GM19035 (cell line): ENCODE results near the gene UGT1A3.

Experiments used
- ATAC-seq: cut with Tn5 transposase; IDR thresholded peaks from one replicate; pipeline ENCODE4 v1.9.1; 2021; ENCODE audit not compliant: unreplicated experiment

UGT1A3 gene

DNA sequence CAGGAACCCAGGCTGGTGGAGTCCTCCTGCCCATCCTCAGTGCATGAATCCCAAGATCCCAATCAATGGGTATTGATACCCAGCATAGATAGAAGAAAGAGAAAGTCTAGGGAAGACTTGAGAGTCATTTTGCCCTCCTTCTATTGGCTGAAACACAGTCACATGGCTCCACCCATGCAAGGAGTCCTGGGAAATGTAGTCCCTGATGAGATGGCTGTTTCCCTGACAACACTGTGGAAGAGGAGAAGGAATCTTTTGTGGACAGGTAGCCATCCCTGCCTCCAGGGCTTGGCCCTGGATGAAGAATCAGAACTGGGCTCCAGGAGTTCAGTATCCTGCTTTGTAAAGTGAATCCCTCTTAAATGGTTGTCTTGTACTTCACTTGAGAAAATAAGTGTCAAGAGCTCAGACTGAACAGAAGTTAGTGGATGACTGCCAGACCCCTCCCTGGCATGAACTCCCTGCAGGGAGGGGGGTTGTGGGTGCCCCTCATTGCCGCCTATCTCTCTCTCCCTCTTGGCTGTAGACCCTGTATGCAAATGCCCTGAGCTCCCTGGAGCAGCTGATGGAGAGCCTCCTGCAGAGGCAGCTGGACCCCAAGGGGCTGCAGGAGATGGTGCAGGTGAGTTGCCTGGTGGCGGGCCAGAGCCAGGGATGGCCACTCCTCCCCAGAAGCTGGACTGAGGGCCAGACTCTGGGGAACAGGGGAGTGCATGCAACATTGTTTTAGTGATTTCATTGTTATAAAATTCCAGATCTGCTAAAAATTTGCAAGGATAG, 85.4 kb downstream of the UGT1A3 start:
- no peak for ATAC-seq

DNA sequence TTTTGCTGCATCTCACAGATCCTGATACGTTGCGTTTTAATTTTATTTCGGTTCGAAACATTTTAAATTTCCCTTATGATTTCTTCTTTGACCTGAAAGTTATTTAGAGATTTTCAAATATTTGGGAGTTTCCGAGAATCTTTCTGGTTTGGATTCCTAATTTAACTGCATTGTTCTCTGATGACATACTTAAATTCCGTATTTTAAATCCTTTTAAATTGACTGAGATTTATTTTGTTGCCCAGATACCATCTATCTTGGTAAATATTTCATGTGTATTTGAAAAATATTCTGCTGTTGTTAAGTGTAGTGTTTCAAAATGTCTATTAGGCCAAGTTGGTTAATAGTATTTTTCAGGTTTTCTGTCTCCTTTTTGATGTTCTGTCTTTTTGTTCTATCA, 87.0 kb downstream of the UGT1A3 start:
- ATAC-seq = no peak

DNA sequence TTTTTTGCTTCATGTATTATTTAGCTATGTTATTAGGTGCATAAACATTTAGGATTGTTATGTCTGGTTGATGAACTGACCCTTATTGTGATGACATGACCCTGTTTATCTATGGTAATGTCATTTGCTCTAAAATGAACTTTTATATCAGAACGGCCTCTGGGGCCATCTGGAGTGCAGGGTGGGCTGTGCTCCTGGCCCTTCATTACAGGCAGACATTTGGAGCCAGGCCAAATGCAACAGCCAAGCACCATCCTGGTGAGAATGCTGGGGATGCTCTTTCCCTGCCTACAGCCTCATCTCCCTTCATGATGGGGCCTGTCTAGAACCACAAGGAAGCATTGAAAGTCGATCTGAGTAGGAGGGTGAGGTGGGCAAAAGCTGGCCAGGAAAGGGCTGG, 87.5 kb downstream of the UGT1A3 start:
- no peak for ATAC-seq

DNA sequence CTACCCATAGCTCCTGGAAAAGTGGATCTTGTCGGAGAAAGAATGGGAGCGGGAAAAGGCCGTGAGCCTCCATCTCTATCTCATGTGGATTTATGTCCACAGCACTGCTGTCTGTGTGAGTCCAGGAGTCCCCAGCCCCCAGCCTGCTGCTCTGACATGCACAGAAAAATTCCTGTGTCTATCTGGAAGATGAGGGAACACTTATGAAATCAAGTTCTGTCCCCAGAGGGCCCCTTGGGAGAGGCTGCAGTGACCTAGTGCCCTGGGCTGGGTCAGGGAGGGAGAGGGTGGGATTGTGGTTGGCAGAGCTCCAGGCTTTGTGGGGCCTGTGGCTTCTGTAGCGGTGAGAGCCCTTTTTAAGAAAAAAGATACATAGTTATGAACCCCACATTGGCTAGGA, 87.9 kb downstream of the UGT1A3 start:
- no peak for ATAC-seq

DNA sequence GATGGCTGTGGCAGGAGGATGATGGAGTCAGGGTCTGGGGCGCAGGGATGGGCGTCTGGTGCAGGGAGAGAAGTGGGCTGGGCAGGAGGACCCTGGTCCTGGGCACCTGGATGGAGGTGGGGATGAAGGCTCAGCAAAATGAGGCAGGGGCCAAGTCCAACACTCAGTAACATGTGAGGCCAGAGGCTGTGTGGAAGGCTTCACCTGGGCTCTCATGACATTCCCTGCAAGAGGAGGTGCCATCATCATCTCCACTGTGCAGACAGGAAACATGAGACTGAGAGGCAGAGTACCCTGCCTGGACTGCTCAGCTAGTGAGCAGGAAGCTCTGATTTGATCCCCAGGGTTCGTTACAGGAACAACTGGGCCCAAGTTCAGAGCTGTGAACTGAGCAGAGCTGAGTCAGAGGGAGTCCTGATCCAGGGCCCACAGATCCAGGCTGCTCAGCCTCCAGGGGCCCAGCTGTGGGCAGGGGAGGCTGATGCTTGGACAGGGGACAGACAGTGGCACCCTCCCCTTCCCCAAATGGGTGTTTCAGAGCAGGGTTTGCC, 88.6 kb downstream of the UGT1A3 start:
- no peak for ATAC-seq

DNA sequence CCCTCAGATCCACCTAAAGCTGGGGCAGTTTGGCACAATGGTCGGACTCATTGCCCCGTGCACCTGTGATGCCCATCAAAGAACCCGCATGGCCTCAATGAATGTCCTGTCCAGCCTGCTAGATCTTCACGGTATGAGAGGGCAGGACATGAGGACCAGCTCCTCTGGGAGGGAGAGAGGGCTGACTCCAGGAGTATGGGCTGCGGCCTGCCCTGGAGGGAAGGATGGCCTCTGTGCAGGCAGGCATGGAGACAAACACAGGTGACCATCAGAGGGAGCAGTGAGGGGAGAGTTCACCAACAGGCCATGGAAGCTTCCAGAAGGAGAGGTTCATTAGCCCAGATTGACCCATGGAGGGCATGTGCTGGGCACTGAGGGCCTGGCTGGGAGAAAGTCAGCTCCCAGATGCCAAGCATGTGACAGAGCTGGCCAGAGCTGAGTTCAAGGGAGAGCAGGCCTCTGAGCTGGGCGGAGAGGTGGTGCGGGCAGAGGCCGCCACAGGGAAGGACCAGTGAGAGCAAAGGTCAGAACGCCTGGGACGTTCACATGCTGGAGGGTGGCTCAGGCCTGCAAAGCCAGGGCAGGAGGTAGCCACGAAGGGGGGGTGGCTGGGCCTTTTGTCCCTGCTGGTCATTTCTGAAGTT, 89.3 kb downstream of the UGT1A3 start:
- no peak for ATAC-seq

DNA sequence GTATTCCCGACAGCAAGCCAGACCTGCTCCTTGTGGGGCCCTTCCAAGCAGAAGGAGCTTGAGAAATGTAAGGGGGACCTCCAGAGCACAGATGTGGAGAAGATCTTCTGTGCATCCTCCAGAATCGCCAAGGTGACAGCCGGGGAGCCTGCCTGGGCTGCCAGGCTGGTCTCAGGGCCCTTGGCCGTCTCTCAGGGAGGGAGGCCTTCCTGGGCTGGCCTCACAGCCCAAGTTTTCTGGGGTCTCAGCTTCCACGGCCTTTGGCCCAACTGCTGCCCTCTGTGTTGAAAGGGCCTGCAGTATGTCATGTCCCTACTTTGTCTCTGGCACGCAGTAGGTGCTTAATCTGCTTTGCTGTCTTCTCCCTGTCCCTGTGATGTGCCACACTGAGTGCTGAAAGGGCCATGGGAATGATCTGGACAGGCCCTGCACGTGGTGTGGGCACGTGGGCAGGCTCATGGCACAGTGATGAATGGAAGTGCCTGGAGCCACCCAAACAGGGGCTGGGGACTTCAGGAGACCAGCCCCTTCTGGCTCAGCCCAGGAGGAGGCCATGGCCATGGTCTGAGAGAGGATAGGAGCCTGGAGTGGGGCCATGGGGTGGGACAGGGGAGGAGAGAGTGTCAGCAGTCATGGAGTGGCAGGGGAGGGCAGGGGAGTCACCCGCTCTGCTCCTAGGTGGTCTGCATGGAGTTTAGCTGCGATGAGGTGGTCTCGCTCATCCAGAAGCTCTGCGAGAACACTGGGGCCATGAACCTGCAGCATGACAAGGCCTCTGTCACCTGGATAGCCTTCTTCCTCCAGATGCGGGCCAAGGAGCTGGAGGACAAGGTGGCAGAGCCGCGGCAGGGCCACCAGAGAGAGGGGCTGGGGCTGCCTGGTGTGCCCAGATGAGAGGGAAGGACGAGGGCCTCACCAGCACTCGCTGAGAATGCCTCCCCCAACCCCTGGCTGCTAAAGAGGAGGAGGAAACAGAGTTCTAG, 90.1 kb downstream of the UGT1A3 start:
- ATAC-seq = no peak

DNA sequence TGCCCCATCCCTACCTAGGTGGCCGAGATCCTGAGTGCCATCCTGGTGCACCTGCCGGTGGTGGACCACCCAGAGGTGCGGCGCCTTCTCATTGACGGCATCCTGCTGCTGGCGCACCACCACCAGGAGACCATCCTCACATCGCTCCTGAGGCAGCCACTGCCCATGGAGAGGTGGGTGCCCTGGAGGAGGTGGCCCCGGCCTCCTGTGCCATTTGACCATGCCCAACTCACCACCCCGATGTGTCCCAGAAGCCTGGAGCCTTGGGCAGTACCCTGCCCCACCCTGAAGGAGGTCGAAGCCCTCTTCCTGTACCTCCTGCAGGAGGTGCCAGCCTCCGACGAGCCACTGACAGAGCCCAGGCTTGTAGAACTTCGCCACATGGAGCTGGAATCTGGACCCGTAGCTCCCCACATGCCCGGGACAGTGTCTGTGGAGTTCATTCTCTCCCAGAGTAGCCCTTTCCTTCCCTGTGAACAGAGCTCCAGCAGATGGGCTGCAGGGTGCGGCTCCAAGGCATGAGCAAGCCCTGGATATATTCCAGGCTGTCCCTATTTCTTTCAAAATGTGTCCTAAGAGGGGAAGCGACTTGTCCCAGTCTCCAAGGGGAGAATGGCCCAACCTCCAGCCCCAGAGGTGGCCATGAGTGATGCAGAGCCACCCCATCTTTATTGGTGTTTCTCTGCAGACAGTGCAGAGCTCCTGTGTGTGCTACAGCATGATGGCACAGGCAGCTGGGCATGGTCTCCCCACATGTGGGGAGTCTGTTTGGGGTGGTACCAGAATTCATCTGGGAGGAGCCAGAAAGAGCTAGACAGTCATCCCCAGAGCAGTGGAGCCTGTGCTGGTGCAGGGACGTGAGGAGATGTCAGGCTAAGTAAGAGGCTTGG, 91.3 kb downstream of the UGT1A3 start:
- ATAC-seq = no peak

DNA sequence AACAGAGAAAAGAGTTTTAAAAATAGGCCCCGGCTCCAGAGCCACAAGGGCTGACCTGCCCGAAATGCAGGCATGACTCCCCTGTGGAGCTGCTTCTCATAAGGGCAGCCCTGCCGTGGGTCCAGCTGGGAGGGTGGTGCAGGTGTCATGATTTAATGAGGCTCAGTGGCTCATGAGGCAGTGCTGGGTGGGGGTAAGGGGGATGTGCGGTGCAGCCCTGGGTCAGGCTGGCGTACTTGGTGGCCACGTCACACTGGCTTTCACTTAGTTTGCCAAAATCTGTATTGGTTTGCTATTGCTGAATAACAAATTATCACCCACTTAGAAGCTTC, 91.9 kb downstream of the UGT1A3 start:
- no peak for ATAC-seq

DNA sequence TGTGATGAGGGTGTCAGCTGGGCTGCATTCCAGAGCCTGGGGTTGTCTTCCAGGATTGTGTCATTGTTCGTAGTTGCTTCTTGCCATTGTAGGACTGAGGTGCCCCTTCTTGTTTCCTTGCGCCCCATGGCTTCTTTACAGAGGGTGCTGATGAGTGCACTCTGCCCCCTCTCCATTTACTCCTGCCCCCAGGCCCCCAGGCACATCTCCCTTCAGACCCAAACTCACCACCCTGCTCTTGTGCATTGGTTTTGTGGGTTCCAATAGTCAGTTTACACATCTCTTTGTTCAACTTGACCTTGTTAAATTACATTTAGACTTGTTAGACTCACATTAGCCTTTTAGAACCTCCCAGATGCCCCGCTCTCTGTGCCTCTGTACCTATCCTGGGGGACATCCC, 92.4 kb downstream of the UGT1A3 start:
- no peak for ATAC-seq

DNA sequence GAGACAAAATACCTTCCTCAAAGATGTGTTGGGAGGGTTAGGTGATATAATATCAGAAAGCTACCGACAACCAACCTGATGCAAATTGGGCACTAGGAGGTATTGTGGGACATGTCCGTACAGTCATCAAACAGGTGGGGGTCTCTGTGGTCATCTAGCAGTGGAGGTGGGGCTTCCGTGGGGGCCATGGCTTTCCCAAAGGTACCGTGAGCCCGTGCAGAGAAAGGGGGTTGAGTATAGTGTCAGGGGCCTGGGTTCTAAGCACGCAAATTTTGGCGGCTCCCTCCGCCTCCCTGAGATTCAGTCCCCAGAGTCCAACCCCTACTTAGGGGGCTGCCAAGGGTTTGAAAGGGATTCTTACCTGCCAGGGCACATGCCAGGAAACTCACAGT, 92.9 kb downstream of the UGT1A3 start:
- no peak for ATAC-seq

DNA sequence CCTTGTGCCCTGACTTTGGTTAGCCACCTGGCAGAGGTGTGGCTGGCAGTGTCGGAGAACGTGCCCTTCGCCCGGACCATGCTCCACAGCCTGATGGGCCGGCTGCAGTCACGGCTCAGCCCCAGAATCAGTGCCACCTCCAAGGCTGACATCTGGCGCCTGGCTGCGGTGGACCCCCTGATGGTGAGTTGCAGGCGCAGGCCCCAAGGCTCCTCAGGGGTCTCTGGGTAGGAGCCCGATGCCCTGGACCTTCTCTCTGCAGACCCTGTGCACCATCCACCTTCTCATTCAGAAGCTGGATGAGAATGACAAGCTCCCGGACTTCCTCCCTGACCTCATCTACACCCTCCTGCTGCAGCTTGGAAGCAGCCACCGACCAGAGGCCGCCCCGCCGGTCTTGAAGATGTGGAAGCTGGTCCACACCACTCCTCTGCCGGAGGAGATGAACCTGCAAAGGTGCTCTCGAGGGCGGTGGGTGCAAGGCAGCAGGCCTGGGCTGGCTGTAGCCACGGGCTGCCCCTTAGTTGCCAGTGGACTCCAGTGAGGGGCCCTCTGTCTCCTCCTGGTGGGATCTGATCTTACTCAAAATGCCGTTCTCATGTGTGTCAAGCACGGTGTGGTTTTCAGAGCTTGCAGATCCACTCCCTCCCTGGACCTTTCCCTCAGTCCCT, 93.4 kb downstream of the UGT1A3 start:
- ATAC-seq = no peak
